ENCODE results near the gene RAB3IL1. TPM values are rescaled to one million over a fixed set of nuclear protein-coding genes. Genes with fewer than 3 reads are reported as not detected.

RAB3IL1 gene
- total RNA-seq, 1 donor from 2014 or later = 3.7 TPM

GRCh38 chr11:61851113-61851899, 66.1 kb downstream of the RAB3IL1 start:
- DNase-seq (ENCODE audit: extremely low read depth, low read depth, low spot score) = no peak

- no peak for DNase-seq (ENCODE audit: extremely low read depth, low read depth, low spot score)
These were observed 66.7 kb downstream of the RAB3IL1 start for GRCh38 chr11:61850687-61851086.

GRCh38 chr11:61848631-61849030, 68.7 kb downstream of the RAB3IL1 start:
- no peak for DNase-seq (ENCODE audit: extremely low read depth, low read depth, low spot score)

- no peak for DNase-seq (ENCODE audit: extremely low read depth, low read depth, low spot score)
These were observed 69.3 kb downstream of the RAB3IL1 start for GRCh38 chr11:61847914-61848581.

Other genes starting within 250 kb of the RAB3IL1 start
- 5.1 and 10.1 TPM in 2 replicates for gene DAGLA, start 237.2 kb downstream of the RAB3IL1 start, total RNA-seq
- 6.0 and 10.7 TPM in 2 replicates for gene MYRF, start 164.9 kb downstream of the RAB3IL1 start, total RNA-seq
- gene TMEM258, start 125.0 kb downstream of the RAB3IL1 start, total RNA-seq = 57.6 and 76.3 TPM in 2 replicates
- 13.5 and 20.5 TPM in 2 replicates for gene FEN1, start 124.7 kb downstream of the RAB3IL1 start, total RNA-seq
- gene FADS1, start 100.6 kb downstream of the RAB3IL1 start, total RNA-seq = 44.5 and 64.7 TPM in 2 replicates
- gene FADS2, start 89.3 kb downstream of the RAB3IL1 start, total RNA-seq = 208 and 219 TPM in 2 replicates
- 239 and 393 TPM in 2 replicates for gene FADS3, start 26.0 kb downstream of the RAB3IL1 start, total RNA-seq
- gene BEST1, start 32.8 kb upstream of the RAB3IL1 start, total RNA-seq = not detected in 2 replicates
- 1,824 and 2,194 TPM in 2 replicates for gene FTH1, start 50.1 kb upstream of the RAB3IL1 start, total RNA-seq
- gene INCENP, start 206.4 kb upstream of the RAB3IL1 start, total RNA-seq = 16.9 and 26.5 TPM in 2 replicates